Measurements from ENCODE around the gene CDCA4.

- no peak for TF ChIP-seq CTCF (IDR thresholded peaks at IDR 0.05; ENCODE audit: poor library complexity, severe bottlenecking)
- TF ChIP-seq RAD21 (conservative IDR thresholded peaks at IDR 0.05), result no peak
- no peak for TF ChIP-seq POLR2AphosphoS5 (IDR thresholded peaks at IDR 0.05)
- no peak for TF ChIP-seq MXI1 (conservative IDR thresholded peaks at IDR 0.05; ENCODE audit: poor library complexity, severe bottlenecking)
- TF ChIP-seq EP300 (conservative IDR thresholded peaks at IDR 0.05; ENCODE audit: poor library complexity, severe bottlenecking), result no peak
- TF ChIP-seq TAF1 (IDR thresholded peaks at IDR 0.05; ENCODE audit: low read depth), result no peak
Measured at GRCh38 chr14:104971447-104972240, 49.2 kb downstream of the CDCA4 start.

Measured in neural cell (in vitro differentiated cells).